ENCODE measurements around the gene GRK6. TPM values are rescaled to one million over a fixed set of nuclear protein-coding genes. Genes with fewer than 3 reads are reported as not detected.

The GRK6 gene
- total and polyA plus RNA-seq, 2 experiments from 2014 or later = 39.6 to 62.1 TPM

GRCh38 chr5:177432143-177432838 lies 5.8 kb downstream of the GRK6 start:
- H3K9me3 ChIP-seq (ENCODE audit: low read depth) = no peaks in the 10 kb centered on the region
- DNase-seq (ENCODE audit: low read depth in 1 of 2, low spot score in 1 of 2) = no peak
- H3K27ac ChIP-seq = no peak overlapping the region
- no peak overlapping the region for H3K4me3 ChIP-seq
- peaks cover 39% of the 10 kb centered on the region for H3K36me3 ChIP-seq
- no peak for TF ChIP-seq CTCF (IDR thresholded peaks at IDR 0.05; ENCODE audit: low read depth, low read length)
- no peaks in the 10 kb centered on the region for H3K27me3 ChIP-seq
- H3K4me1 ChIP-seq (ENCODE audit: low read depth) = no peaks in the 10 kb centered on the region

GRCh38 chr5:177432839-177433657 lies 6.6 kb downstream of the GRK6 start:
- no peaks in the 10 kb centered on the region for H3K27me3 ChIP-seq
- H3K4me1 ChIP-seq (ENCODE audit: low read depth) = no peaks in the 10 kb centered on the region
- TF ChIP-seq CTCF (IDR thresholded peaks at IDR 0.05; ENCODE audit: low read depth, low read length) = no peak
- H3K9me3 ChIP-seq (ENCODE audit: low read depth) = no peaks in the 10 kb centered on the region
- no peak overlapping the region for H3K4me3 ChIP-seq
- DNase-seq (ENCODE audit: low read depth in 1 of 2, low spot score in 1 of 2) = no peak
- H3K27ac ChIP-seq = no peak overlapping the region
- H3K36me3 ChIP-seq = peaks cover 39% of the 10 kb centered on the region

GRCh38 chr5:177433658-177434217 lies 7.3 kb downstream of the GRK6 start:
- DNase-seq (ENCODE audit: low read depth in 1 of 2, low spot score in 1 of 2) = no peak
- TF ChIP-seq CTCF (IDR thresholded peaks at IDR 0.05; ENCODE audit: low read depth, low read length) = no peak

GRCh38 chr5:177434437-177434836 lies 8.0 kb downstream of the GRK6 start:
- no peak overlapping the region for H3K27ac ChIP-seq
- H3K36me3 ChIP-seq = peaks cover 39% of the 10 kb centered on the region
- TF ChIP-seq CTCF (IDR thresholded peaks at IDR 0.05; ENCODE audit: low read depth, low read length) = no peak
- no peaks in the 10 kb centered on the region for H3K9me3 ChIP-seq (ENCODE audit: low read depth)
- no peaks in the 10 kb centered on the region for H3K4me1 ChIP-seq (ENCODE audit: low read depth)
- no peaks in the 10 kb centered on the region for H3K27me3 ChIP-seq
- DNase-seq (ENCODE audit: low read depth in 1 of 2, low spot score in 1 of 2) = no peak
- H3K4me3 ChIP-seq = no peak overlapping the region

More at GRCh38 chr5:177433658-177434217, 7.3 kb downstream of the GRK6 start:
- Histone ChIP-seq H3K4me1 (ENCODE audit: low read depth) (no peaks in the 10 kb centered on the region), H3K27ac (no peak overlapping the region), H3K4me3 (no peak overlapping the region), H3K9me3 (ENCODE audit: low read depth) (no peaks in the 10 kb centered on the region), H3K27me3 (no peaks in the 10 kb centered on the region), H3K36me3 (peaks cover 39% of the 10 kb centered on the region)

- no peak for TF ChIP-seq CTCF (IDR thresholded peaks at IDR 0.05; ENCODE audit: low read depth, low read length)
- Histone ChIP-seq H3K36me3 (peaks cover 39% of the 10 kb centered on the region), H3K9me3 (ENCODE audit: low read depth) (no peaks in the 10 kb centered on the region), H3K4me3 (no peak overlapping the region), H3K4me1 (ENCODE audit: low read depth) (no peaks in the 10 kb centered on the region), H3K27me3 (no peaks in the 10 kb centered on the region), H3K27ac (no peak overlapping the region)
- no peak for DNase-seq (ENCODE audit: low read depth in 1 of 2, low spot score in 1 of 2)
Observed at GRCh38 chr5:177434942-177435738, 8.7 kb downstream of the GRK6 start.
